ENCODE results near the gene ZNF408.

Gene ZNF408

DNA sequence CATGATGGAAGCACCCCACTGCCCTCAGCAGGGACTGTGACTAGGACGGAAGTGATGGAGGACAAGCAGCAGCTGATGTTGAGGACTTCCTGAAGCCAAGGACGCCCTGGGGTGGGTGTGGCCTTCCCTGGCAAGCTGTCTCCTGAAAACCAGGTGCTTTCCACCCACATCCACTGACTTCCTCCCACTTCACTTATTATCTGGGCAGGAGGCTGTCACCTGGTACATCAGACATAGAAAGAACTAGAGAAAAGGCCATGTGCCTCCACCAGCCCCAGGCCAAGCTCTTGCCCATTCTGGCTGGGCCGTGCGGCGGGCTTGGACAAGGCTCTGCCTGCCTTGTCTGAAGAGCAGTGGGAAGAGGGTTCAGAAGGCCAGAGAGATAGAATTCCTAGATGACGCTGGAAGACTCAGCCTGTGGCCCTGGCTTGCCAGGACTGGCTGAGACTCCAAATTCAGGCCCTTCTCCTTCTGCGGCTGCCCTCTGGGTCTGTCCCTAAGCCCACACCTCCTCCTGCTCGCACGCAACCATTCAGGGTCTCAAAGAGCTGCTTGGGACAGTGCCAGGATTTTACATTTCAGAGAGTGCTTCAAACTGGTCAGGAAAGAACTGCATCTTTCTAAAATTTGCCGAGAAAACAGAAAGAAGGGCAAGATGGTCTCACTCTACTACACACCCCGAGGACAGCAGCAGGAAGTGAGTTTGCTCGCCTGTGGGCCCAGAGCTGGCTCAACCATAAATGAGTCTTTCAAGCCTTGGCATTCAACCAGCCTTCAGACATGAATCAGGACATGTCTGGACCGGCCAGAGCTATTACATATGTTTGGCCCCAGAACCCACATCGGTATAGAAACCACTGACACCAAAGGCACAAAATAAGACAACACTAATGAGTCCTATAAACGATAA is 13.7 kb upstream of the ZNF408 start:
- peaks cover 40% of the 10 kb centered on the region for H3K36me3 ChIP-seq (ENCODE audit: control insufficient read depth, insufficient read depth, low read length, severe bottlenecking)
- no peaks in the 10 kb centered on the region for H3K9me3 ChIP-seq (ENCODE audit: control insufficient read depth, low read length)
- H3K4me3 ChIP-seq (ENCODE audit: low read length): no peak overlapping the region
- no peak for DNase-seq (ENCODE audit: low read depth)
- peaks cover 27% of the 10 kb centered on the region for H3K4me1 ChIP-seq (ENCODE audit: control insufficient read depth, insufficient read depth, low read length)
- no peaks in the 10 kb centered on the region for H3K27me3 ChIP-seq (replicated peaks; ENCODE audit: control insufficient read depth, insufficient read depth, low read length)
- H3K9ac ChIP-seq (ENCODE audit: low read length): peak overlapping the region; percentile 46

DNA sequence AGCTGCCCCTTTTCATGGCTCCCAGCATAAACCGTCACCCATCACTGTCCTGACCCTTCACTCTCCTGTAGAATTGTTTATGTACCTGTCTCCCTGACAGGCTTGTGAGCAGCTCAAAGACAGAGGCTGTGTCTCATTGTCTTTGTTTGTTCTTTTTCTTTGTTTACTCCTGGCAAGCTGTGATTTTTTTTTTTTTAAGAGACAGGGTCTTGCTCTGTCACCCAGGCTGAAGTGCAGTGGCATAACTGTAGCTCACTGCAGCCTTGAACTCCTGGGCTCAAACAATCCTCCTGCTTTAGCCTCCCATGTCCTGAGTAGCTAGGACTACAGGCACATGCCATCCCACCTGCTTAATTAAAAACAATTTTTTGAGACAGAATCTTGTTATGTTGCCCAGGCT is 10.1 kb upstream of the ZNF408 start:
- Histone ChIP-seq H3K36me3 (ENCODE audit: control insufficient read depth, insufficient read depth, low read length, severe bottlenecking) (peaks cover 61% of the 10 kb centered on the region), H3K4me1 (ENCODE audit: control insufficient read depth, insufficient read depth, low read length) (peaks cover 37% of the 10 kb centered on the region), H3K27me3 (replicated peaks; ENCODE audit: control insufficient read depth, insufficient read depth, low read length) (no peaks in the 10 kb centered on the region), H3K9ac (ENCODE audit: low read length) (no peak overlapping the region), H3K9me3 (ENCODE audit: control insufficient read depth, low read length) (no peaks in the 10 kb centered on the region), H3K4me3 (ENCODE audit: low read length) (no peak overlapping the region)
- no peak for DNase-seq (ENCODE audit: low read depth)

DNA sequence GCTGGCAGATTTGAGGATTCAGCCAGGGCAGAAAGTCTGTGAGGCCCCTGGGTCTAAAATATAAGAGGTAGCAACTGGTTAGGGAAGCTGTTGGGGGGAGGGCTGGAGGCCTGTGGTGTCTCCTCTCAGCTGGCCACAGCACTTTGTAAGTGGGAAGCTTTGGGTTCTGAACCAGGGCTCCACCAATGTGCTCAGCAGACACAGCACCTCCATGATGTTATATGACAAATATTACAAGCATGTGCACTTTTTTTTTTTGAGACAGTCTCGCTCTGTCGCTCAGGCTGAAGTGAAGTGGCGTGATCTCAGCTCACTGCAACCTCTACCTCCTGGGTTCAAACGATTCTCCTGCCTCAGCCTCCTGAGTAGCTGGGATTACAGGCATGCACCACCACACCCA is 8.4 kb upstream of the ZNF408 start:
- Histone ChIP-seq H3K9me3 (ENCODE audit: control insufficient read depth, low read length) (no peaks in the 10 kb centered on the region), H3K9ac (ENCODE audit: low read length) (no peak overlapping the region), H3K27me3 (replicated peaks; ENCODE audit: control insufficient read depth, insufficient read depth, low read length) (no peaks in the 10 kb centered on the region), H3K4me1 (ENCODE audit: control insufficient read depth, insufficient read depth, low read length) (peaks cover 44% of the 10 kb centered on the region), H3K4me3 (ENCODE audit: low read length) (no peak overlapping the region), H3K36me3 (ENCODE audit: control insufficient read depth, insufficient read depth, low read length, severe bottlenecking) (peaks cover 54% of the 10 kb centered on the region)
- DNase-seq (ENCODE audit: low read depth): no peak

DNA sequence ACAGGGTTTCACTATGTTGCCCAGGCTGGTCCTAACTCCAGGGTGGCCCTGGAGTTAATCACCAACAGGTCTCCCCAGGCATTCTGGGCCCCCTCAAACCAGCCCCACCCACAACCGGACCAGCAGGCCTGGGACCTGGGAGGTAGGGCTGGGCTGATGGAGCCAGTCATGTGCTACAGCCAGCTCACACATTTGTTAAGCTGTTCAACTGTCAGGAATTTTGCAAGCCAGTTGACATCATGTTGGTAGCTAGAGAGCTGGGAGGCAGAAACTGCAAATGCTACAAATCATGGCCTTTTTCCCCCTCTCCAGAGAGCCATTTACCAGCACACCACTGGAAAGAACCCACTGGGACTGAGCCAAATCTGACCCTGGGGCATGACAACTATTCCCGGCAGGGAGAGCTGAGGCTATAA is 7.2 kb upstream of the ZNF408 start:
- H3K36me3 ChIP-seq (ENCODE audit: control insufficient read depth, insufficient read depth, low read length, severe bottlenecking): peaks cover 47% of the 10 kb centered on the region
- no peak for DNase-seq (ENCODE audit: low read depth)
- peak overlapping the region; percentile 69 for H3K9ac ChIP-seq (ENCODE audit: low read length)
- peak overlapping the region; percentile 3 for H3K4me3 ChIP-seq (ENCODE audit: low read length)
- H3K9me3 ChIP-seq (ENCODE audit: control insufficient read depth, low read length): no peaks in the 10 kb centered on the region
- H3K27me3 ChIP-seq (replicated peaks; ENCODE audit: control insufficient read depth, insufficient read depth, low read length): no peaks in the 10 kb centered on the region
- peaks cover 43% of the 10 kb centered on the region for H3K4me1 ChIP-seq (ENCODE audit: control insufficient read depth, insufficient read depth, low read length)

DNA sequence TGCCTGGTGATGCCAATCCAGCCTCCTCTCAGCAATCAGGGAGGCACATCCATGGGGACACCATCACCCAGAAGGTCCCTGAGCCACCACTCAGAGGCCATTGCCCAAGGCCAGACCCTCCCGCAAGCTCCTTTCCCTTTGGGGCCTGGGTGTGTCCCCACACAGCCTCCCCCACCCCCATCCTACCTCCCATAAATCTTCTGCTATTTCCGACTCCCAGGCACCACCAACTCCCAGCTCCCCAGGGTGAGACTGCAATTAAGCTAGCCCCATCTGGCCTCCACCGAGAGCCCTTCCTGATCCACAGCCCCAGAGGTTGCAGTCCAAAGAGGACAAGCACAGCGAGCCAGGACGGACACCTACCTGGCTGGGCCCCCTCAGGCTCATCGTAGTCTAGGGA is 6.8 kb upstream of the ZNF408 start:
- peaks cover 46% of the 10 kb centered on the region for H3K36me3 ChIP-seq (ENCODE audit: control insufficient read depth, insufficient read depth, low read length, severe bottlenecking)

GRCh38 chr11:46694607-46695006 is 6.2 kb upstream of the ZNF408 start:
- Histone ChIP-seq H3K27me3 (replicated peaks; ENCODE audit: control insufficient read depth, insufficient read depth, low read length) (no peaks in the 10 kb centered on the region), H3K4me1 (ENCODE audit: control insufficient read depth, insufficient read depth, low read length) (peaks cover 50% of the 10 kb centered on the region), H3K4me3 (ENCODE audit: low read length) (no peak overlapping the region), H3K36me3 (ENCODE audit: control insufficient read depth, insufficient read depth, low read length, severe bottlenecking) (peaks cover 45% of the 10 kb centered on the region), H3K9me3 (ENCODE audit: control insufficient read depth, low read length) (no peaks in the 10 kb centered on the region), H3K9ac (ENCODE audit: low read length) (peak overlapping the region; percentile 69)
- DNase-seq (ENCODE audit: low read depth): no peak

More for the DNA sequence above, 6.8 kb upstream of the ZNF408 start:
- H3K9ac ChIP-seq (ENCODE audit: low read length): peak overlapping the region; percentile 69
- no peaks in the 10 kb centered on the region for H3K9me3 ChIP-seq (ENCODE audit: control insufficient read depth, low read length)
- no peak for DNase-seq (ENCODE audit: low read depth)
- H3K4me3 ChIP-seq (ENCODE audit: low read length): peak overlapping the region; percentile 3
- H3K4me1 ChIP-seq (ENCODE audit: control insufficient read depth, insufficient read depth, low read length): peaks cover 47% of the 10 kb centered on the region
- no peaks in the 10 kb centered on the region for H3K27me3 ChIP-seq (replicated peaks; ENCODE audit: control insufficient read depth, insufficient read depth, low read length)

DNA sequence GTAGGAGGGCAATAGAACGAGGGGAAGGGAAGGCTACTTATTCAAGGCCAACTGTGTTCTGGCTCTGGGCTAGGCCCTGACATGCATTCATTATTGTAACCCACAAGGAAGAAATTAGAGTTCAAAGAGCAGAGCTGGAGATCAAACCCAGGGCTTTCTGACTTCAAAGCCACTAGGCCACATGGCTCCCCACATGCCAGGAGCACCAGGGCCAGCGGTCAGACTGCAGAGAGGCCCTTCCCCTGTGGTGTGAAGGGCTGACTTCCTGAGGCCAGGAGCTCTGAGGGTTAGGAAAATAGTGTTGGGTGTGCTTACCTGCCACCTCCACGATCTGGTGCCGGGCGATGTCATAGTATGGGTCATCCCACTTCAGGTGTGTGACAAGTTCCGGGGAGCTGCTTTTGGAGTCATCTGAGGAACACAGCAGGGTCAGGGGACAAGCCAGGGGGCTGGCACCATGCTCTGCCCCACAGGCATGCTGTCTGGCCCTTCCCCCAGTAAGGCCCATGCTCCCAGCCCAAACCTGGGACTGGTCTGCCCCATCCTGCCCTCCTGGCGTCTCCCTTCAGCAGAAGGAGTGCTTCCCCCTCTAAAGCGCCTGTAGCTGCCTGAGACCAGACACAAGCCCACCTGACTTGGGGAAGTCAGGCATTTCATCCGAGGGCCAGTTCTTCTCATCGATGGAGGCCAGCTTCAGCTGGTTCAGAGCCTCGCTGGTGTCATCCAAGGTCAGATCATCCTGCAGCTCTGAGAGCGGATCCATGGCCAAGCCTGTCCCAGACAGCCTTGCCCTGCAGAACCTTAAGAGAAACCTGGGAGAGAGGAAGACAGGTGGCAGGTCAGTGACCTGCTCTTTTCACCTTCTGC is 5.3 kb upstream of the ZNF408 start:
- H3K36me3 ChIP-seq (ENCODE audit: control insufficient read depth, insufficient read depth, low read length, severe bottlenecking): peaks cover 42% of the 10 kb centered on the region
- H3K27me3 ChIP-seq (replicated peaks; ENCODE audit: control insufficient read depth, insufficient read depth, low read length): no peaks in the 10 kb centered on the region
- no peaks in the 10 kb centered on the region for H3K9me3 ChIP-seq (ENCODE audit: control insufficient read depth, low read length)
- H3K9ac ChIP-seq (ENCODE audit: low read length): no peak overlapping the region
- H3K4me3 ChIP-seq (ENCODE audit: low read length): no peak overlapping the region
- no peak for DNase-seq (ENCODE audit: low read depth)
- H3K4me1 ChIP-seq (ENCODE audit: control insufficient read depth, insufficient read depth, low read length): peaks cover 50% of the 10 kb centered on the region

DNA sequence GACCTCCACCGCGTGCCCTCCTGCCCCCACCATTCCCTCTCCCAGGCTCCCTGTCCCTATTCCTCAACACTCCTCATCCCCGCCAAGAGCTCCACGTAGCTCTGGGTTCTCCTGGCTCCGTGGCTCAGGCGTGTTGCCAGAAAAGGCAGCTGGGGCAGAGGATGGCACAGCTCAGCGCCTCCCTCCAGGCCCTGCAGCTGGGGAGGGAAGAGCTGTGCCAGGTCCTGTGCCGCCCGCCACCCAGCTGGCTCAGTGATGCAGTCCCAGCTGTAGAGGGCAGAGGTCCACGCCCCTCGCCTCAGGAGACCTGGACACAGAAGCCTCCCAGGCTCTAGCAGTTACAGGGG is 4.6 kb upstream of the ZNF408 start:
- DNase-seq (ENCODE audit: low read depth): no peak
- Histone ChIP-seq H3K9ac (ENCODE audit: low read length) (no peak overlapping the region), H3K4me1 (ENCODE audit: control insufficient read depth, insufficient read depth, low read length) (peaks cover 50% of the 10 kb centered on the region), H3K27me3 (replicated peaks; ENCODE audit: control insufficient read depth, insufficient read depth, low read length) (no peaks in the 10 kb centered on the region), H3K4me3 (ENCODE audit: low read length) (no peak overlapping the region), H3K36me3 (ENCODE audit: control insufficient read depth, insufficient read depth, low read length, severe bottlenecking) (peaks cover 38% of the 10 kb centered on the region), H3K9me3 (ENCODE audit: control insufficient read depth, low read length) (no peaks in the 10 kb centered on the region)

DNA sequence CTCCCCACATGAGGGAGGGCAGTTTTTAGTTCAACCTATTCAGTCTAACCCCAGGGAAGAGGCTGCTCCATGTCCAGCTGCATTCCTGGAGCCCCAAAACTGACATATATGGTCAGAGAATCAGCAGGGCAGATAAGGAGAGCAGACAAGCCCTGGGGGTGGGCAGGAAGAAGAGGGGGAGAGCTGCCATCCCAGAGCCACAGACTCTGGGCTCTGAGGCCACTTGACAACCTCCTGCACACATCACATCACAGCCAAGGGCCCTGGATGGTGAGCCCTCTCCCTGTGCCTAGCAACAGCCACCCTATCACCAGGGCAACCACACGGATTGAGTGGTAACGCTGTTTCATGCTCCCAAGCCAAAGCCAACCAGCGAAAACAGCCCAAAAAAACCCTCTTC is 3.5 kb upstream of the ZNF408 start:
- DNase-seq (ENCODE audit: low read depth): no peak
- no peak overlapping the region for H3K4me3 ChIP-seq (ENCODE audit: low read length)

DNA sequence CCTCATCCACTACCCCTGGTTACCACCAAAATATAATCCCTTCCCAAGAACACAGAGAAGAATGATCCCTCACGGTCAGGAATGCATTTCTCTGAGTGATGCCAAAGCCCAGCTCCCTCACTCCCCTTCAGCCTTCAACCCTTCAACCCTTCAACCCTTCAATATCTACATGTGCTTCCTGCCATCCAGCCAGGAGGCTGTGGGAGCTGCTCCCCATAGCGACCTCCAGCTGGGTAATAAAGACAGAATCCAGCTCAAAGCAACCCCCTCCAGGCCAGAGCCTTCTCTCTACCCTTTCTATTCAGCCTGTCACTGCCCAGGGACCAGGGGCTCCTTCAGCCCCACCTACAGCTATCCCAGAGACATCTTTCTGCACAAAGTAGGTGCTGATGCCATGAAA is 3.1 kb upstream of the ZNF408 start:
- peak overlapping the region; percentile 21 for H3K4me3 ChIP-seq (ENCODE audit: low read length)
- H3K9ac ChIP-seq (ENCODE audit: low read length): peak overlapping the region; percentile 18
- H3K27me3 ChIP-seq (replicated peaks; ENCODE audit: control insufficient read depth, insufficient read depth, low read length): no peaks in the 10 kb centered on the region
- no peaks in the 10 kb centered on the region for H3K9me3 ChIP-seq (ENCODE audit: control insufficient read depth, low read length)
- peaks cover 30% of the 10 kb centered on the region for H3K36me3 ChIP-seq (ENCODE audit: control insufficient read depth, insufficient read depth, low read length, severe bottlenecking)
- DNase-seq (ENCODE audit: low read depth): no peak
- H3K4me1 ChIP-seq (ENCODE audit: control insufficient read depth, insufficient read depth, low read length): peaks cover 59% of the 10 kb centered on the region

More for the DNA sequence above, 3.5 kb upstream of the ZNF408 start:
- Histone ChIP-seq H3K27me3 (replicated peaks; ENCODE audit: control insufficient read depth, insufficient read depth, low read length) (no peaks in the 10 kb centered on the region), H3K4me1 (ENCODE audit: control insufficient read depth, insufficient read depth, low read length) (peaks cover 56% of the 10 kb centered on the region), H3K36me3 (ENCODE audit: control insufficient read depth, insufficient read depth, low read length, severe bottlenecking) (peaks cover 27% of the 10 kb centered on the region), H3K9me3 (ENCODE audit: control insufficient read depth, low read length) (no peaks in the 10 kb centered on the region), H3K9ac (ENCODE audit: low read length) (peak overlapping the region; percentile 18)

GRCh38 chr11:46698597-46698996 is 2.2 kb upstream of the ZNF408 start:
- Histone ChIP-seq H3K9ac (ENCODE audit: low read length) (peak overlapping the region; percentile 27), H3K4me3 (ENCODE audit: low read length) (peak overlapping the region; percentile 99), H3K9me3 (ENCODE audit: control insufficient read depth, low read length) (no peaks in the 10 kb centered on the region), H3K4me1 (ENCODE audit: control insufficient read depth, insufficient read depth, low read length) (peaks cover 59% of the 10 kb centered on the region), H3K27me3 (replicated peaks; ENCODE audit: control insufficient read depth, insufficient read depth, low read length) (no peaks in the 10 kb centered on the region), H3K36me3 (ENCODE audit: control insufficient read depth, insufficient read depth, low read length, severe bottlenecking) (peaks cover 38% of the 10 kb centered on the region)
- DNase-seq (ENCODE audit: low read depth): no peak
